ENCODE data around the gene MROH9.

MROH9 gene

GRCh38 chr1:171017426-171017825, 82.1 kb downstream of the MROH9 start:
- H3K79me2 ChIP-seq (ENCODE audit: low read length) = no peaks in the 10 kb centered on the region
- H2AFZ ChIP-seq (ENCODE audit: low read length) = no peak overlapping the region
- H3K9me2 ChIP-seq (replicated peaks; ENCODE audit: insufficient read depth, low read length) = no peaks in the 10 kb centered on the region
- H3K36me3 ChIP-seq (replicated peaks; ENCODE audit: insufficient read depth, low read length) = no peaks in the 10 kb centered on the region
- H3K27me3 ChIP-seq (replicated peaks; ENCODE audit: insufficient read depth, low read length) = no peaks in the 10 kb centered on the region
- no peaks in the 10 kb centered on the region for H3K4me1 ChIP-seq (ENCODE audit: low read length)
- H3F3A ChIP-seq (ENCODE audit: insufficient read depth, low read length) = no peaks in the 10 kb centered on the region
- DNase-seq = no peak
- H3K4me3 ChIP-seq (ENCODE audit: low read length) = no peak overlapping the region
- H3K27ac ChIP-seq (ENCODE audit: low read length) = no peak overlapping the region
- no peak for TF ChIP-seq EZH2phosphoT487 (IDR thresholded peaks at IDR 0.05; ENCODE audit: low read length)
- no peak for TF ChIP-seq EZH2 (optimal IDR thresholded peaks at IDR 0.05; ENCODE audit: low read depth, low read length)
- no peak for TF ChIP-seq CTCF (IDR thresholded peaks at IDR 0.05; ENCODE audit: low read length)
- H3K4me2 ChIP-seq (ENCODE audit: low read depth, low read length) = no peak overlapping the region
- no peaks in the 10 kb centered on the region for H3K9me3 ChIP-seq (replicated peaks; ENCODE audit: insufficient read depth, low read length)
- no peak overlapping the region for H3K9ac ChIP-seq (ENCODE audit: low read length)
- H4K20me1 ChIP-seq (ENCODE audit: insufficient read depth, low read length) = no peaks in the 10 kb centered on the region

GRCh38 chr1:171019971-171020370, 84.6 kb downstream of the MROH9 start:
- Histone ChIP-seq H3K27me3 (replicated peaks; ENCODE audit: insufficient read depth, low read length) (no peaks in the 10 kb centered on the region), H3F3A (ENCODE audit: insufficient read depth, low read length) (no peaks in the 10 kb centered on the region), H3K9me3 (replicated peaks; ENCODE audit: insufficient read depth, low read length) (no peaks in the 10 kb centered on the region), H2AFZ (ENCODE audit: low read length) (no peak overlapping the region), H3K4me3 (ENCODE audit: low read length) (no peak overlapping the region), H3K4me2 (ENCODE audit: low read depth, low read length) (no peak overlapping the region), H3K27ac (ENCODE audit: low read length) (no peak overlapping the region), H3K4me1 (ENCODE audit: low read length) (no peaks in the 10 kb centered on the region), H3K79me2 (ENCODE audit: low read length) (no peaks in the 10 kb centered on the region), H3K36me3 (replicated peaks; ENCODE audit: insufficient read depth, low read length) (no peaks in the 10 kb centered on the region), H3K9me2 (replicated peaks; ENCODE audit: insufficient read depth, low read length) (no peaks in the 10 kb centered on the region), H4K20me1 (ENCODE audit: insufficient read depth, low read length) (no peaks in the 10 kb centered on the region), H3K9ac (ENCODE audit: low read length) (no peak overlapping the region)
- TF ChIP-seq EZH2 (optimal IDR thresholded peaks at IDR 0.05; ENCODE audit: low read depth, low read length) (no peak), EZH2phosphoT487 (IDR thresholded peaks at IDR 0.05; ENCODE audit: low read length) (no peak), CTCF (IDR thresholded peaks at IDR 0.05; ENCODE audit: low read length) (no peak)
- no peak for DNase-seq

- Histone ChIP-seq H4K20me1 (ENCODE audit: insufficient read depth, low read length) (no peaks in the 10 kb centered on the region), H3K4me1 (ENCODE audit: low read length) (no peaks in the 10 kb centered on the region), H2AFZ (ENCODE audit: low read length) (no peak overlapping the region), H3K9me2 (replicated peaks; ENCODE audit: insufficient read depth, low read length) (no peaks in the 10 kb centered on the region), H3K36me3 (replicated peaks; ENCODE audit: insufficient read depth, low read length) (no peaks in the 10 kb centered on the region), H3K27me3 (replicated peaks; ENCODE audit: insufficient read depth, low read length) (no peaks in the 10 kb centered on the region), H3K9me3 (replicated peaks; ENCODE audit: insufficient read depth, low read length) (no peaks in the 10 kb centered on the region), H3K9ac (ENCODE audit: low read length) (no peak overlapping the region), H3K27ac (ENCODE audit: low read length) (no peak overlapping the region), H3K4me2 (ENCODE audit: low read depth, low read length) (no peak overlapping the region), H3K79me2 (ENCODE audit: low read length) (no peaks in the 10 kb centered on the region), H3K4me3 (ENCODE audit: low read length) (no peak overlapping the region), H3F3A (ENCODE audit: insufficient read depth, low read length) (no peaks in the 10 kb centered on the region)
- no peak for DNase-seq
- TF ChIP-seq EZH2phosphoT487 (IDR thresholded peaks at IDR 0.05; ENCODE audit: low read length) (no peak), EZH2 (optimal IDR thresholded peaks at IDR 0.05; ENCODE audit: low read depth, low read length) (no peak), CTCF (IDR thresholded peaks at IDR 0.05; ENCODE audit: low read length) (no peak)
Observed at GRCh38 chr1:171032822-171033702, 97.7 kb downstream of the MROH9 start.
